ENCODE results near the gene VPS37B.

The VPS37B gene

DNA sequence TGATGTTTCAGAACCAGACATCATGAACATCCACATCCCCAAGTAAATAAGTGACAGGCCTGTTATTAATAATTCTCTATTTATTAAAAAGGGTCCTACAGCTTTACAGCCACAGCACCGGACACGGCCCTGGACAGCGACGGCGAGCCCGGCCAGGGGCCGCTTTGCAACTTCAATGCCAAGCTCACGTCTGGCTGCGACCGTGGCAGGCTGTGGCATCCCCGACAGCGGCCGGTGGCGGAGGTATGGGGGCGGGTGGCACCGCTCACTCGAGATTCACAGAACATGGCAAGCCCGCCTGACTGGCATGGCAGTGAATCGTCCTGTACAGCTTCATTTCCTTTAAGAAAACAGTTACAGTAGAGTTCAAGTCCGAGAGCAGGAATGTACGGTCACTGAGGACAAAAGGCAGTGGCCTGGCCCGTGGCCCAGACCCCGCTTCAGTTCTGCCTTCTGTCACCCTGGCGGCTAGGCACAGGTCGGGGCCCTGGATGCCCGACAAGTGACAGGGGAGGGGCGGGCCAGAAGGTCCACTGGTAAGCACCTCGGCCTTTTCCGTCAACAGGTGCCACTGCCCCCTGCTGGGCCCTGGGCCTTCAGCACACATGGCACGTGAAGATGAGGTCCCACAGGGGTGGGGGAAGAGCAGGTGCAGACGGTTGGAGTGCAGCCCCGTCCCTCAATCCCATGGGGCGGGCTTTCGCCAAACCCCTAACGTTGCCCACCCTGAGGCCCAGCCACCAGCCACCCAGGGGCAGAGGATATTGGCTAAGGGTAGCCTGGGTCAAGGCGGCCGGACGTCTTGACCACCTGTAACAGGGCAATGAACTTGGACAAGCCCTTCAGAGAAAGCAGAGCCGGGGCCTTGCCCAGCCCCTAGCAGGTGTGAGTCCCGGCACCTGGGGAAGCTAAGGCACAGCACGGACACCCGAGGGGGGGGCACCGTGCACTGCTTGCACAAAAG, 30.4 kb downstream of the VPS37B start:
- DNase-seq: no peak

DNA sequence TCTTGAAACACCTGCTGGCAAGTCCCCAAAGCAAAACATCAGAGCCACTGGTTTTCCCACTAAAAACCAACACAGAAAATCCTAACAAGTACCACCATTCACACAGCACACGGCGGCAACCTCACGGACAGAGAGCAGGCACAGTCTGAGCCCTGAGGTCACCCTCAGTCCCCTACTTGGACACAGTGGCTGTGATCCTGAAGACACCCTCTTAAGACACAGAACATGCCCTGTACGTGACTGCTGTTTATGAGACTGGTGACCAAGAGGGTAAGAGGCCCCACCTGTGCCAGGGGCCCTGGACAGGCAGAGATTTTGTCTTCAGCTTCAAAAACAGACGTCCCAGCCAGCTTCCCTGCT, 31.1 kb downstream of the VPS37B start:
- DNase-seq: no peak

DNA sequence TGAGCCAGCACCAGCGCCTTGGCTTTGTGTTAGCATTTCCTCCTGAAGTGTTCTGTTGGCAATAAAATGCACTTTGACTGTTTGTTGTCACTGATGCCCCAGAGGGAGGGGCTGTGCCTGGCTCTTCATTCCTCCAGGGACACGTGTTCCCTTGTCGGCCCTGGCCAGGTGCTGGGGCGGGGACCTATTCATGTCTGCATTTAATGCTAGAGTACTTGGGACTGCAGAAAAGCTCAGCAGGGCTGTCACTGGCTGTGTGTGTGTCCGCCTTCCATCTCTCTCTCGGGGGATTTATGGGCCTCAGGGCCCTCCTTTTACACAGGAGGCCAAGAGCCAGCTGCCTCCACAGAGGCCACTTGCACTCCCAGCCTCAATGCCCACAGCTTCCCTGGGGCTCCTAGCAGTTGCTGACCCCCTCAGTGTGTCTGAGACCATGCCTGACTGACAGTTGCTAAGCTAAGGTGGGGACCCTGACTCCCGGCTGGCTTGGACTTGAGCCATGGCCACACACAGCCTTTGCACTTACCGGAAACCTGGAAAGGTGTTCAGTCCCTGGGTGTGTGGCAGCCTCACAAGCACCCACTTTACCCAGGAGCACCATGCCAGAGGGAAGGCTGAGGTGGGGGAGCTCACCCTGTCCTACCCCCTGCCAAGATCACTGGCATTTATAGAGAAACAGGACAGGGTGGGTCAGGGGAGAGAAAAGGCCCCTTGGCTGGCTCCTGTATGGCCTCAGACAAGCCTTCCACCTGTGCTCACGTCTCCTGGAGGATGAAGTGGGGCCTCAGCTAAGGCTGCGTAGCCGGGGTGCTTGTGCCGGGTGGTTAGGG, 32.8 kb downstream of the VPS37B start:
- DNase-seq: no peak

DNA sequence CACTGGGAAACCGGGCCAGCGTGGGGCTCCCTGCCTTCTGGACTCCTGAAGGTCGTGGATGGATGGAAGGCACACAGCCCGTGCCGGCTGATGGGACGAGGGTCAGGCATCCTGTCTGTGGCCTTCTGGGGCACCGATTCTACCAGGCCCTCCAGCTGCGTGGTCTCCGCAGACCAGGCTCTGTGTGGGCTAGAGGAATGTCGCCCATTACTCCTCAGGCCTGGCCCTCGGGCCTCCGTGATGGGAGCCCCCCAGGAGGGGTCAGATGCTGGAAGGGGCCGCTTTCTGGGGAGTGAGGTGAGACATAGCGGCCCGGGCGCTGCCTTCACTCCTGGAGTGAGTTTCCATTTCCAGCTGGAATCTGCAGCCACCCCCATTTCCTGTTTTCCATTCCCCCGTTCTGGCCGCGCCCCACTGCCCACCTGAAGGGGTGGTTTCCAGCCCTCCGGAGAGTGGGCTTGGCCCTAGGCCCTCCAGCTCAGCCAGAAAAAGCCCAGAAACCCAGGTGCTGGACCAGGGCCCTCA, 33.8 kb downstream of the VPS37B start:
- no peak for DNase-seq

DNA sequence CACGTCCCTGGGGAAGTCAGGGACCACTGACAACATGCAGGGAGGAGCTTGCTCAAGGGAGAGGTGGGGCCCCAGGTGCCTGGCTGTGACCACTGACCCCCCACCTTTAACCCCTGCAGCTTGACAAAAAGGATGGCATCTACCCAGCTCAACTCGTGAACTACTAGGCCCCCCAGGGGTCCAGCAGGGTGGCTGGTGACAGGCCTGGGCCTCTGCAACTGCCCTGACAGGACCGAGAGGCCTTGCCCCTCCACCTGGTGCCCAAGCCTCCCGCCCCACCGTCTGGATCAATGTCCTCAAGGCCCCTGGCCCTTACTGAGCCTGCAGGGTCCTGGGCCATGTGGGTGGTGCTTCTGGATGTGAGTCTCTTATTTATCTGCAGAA, 34.3 kb downstream of the VPS37B start:
- DNase-seq: no peak

DNA sequence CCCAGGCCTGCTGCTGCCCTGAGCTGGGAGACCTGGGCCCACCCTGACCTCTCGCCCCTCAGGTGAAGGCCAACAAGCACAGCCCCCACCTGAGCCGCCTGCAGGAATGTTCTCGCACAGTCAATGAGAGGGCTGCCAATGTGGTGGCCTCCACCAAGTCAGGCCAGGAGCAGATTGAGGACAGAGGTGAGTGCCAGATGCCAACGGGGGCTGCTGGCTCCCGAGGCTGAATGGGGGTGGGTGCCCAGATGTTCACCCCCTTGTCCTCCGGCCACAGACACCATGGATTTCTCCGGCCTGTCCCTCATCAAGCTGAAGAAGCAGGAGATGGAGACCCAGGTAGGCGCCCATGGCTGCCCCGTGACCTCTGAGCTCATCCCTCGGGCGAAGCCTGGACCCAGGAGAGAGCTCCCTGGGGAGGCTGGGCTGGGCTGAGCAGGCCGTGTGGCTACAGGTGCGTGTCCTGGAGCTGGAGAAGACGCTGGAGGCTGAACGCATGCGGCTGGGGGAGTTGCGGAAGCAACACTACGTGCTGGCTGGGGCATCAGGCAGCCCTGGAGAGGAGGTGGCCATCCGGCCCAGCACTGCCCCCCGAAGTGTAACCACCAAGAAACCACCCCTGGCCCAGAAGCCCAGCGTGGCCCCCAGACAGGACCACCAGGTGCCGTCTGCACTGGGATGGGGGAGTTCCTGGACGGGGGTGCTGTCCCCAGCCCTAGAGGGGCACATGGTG, 34.9 kb downstream of the VPS37B start:
- no peak for DNase-seq

DNA sequence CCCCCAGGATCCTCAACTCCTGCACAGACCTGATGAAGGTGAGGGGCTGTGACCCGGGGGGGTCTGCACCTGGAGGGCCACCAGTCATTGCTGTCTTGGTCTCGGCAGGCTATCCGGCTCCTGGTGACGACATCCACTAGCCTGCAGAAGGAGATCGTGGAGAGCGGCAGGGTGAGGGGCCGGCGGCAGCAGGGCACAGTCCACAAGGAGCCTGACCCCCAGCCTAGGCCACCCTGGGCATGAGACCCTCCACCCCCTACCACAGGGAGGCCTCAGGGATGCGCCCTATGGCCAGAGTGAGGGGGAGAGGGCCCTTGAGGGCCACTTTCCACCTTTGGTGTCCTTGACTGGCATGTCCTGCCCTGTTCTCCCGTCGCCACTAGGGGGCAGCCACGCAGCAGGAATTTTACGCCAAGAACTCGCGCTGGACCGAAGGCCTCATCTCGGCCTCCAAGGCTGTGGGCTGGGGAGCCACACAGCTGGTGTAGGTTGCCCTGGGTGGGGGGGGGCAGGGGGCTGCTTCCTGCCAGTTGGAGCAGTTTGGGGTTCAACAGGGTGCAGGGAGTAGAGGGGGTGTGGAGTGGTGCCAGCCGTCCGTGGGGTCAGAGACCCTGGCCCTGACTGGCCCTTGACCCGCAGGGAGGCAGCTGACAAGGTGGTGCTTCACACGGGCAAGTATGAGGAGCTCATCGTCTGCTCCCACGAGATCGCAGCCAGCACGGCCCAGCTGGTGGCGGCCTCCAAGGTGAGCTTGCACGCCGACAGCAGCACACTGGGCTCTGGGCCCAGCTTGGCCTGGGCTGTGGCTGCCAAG, 35.7 kb downstream of the VPS37B start:
- DNase-seq: peak; percentile 85

DNA sequence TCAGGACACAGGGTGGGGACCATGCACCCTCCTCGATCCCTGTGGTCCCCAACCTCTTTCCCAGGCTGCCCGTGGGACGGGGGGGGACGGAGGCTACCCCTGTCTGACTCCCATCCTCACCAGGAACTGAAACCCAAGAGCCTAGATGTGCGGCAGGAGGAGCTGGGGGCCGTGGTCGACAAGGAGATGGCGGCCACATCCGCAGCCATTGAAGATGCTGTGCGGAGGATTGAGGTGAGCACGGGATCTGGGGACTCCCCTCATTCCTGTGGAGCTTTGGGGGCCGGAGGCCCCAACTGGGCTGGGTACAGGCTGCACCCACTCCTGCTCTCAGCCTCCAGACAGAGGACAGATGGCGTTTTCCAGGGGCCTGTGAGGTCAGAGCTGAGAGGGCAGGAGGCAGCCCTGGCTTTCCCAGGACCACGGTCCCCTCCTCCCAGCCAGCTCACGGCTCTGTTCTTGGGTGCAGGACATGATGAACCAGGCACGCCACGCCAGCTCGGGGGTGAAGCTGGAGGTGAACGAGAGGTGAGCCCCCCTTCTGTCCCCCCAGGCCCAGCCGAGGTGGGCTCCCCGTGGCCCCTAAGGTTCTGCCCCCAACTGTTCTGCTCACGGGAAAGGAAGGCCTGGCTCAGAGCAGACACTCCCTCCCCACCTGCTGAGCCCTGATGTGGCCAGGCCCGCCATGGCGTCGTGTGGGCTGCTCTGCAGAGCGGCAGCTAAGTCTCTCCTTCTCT, 36.5 kb downstream of the VPS37B start:
- no peak for DNase-seq

DNA sequence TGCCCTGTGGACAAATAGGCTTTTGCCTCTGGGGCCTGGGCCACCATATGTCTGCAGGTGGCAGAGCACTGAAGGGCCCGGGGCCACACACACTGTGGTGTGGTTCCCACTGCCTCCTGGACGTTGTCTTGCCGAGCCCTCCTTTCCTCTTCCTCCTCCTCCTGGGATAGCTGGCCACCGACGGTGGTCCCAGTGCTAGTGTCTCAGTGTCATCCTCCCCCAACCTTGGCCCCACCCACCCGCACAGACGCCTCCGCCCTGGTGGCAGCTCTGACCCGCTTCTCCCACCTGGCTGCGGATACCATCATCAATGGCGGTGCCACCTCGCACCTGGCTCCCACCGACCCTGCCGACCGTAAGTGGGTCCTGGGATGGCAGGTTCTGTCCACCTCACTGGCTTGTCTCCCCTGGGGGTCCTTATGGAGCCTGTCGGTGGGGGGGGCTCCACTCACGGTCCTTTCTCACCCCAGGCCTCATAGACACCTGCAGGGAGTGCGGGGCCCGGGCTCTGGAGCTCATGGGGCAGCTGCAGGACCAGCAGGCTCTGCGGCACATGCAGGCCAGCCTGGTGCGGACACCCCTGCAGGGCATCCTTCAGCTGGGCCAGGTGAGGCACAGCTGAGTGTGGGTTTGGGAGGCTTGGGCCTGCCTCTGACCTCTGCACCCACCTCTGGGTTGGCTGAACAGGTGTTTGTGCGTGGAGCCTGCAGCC, 37.2 kb downstream of the VPS37B start:
- no peak for DNase-seq

DNA sequence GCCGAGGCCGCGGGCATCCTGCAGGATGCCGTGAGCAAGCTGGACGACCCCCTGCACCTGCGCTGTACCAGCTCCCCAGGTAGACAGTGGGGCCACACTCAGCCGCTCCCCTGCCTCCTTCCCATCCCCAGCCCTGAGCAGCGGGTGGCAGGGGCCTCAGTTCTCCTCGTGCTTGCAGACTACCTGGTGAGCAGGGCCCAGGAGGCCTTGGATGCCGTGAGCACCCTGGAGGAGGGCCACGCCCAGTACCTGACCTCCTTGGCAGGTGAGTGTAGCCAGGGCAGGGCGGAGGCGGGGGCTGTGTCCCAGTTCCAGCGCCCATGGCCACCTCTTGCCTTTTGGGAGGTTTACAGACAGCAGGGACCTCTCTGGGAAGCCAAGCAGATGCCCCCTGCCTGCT, 37.8 kb downstream of the VPS37B start:
- DNase-seq: no peak

DNA sequence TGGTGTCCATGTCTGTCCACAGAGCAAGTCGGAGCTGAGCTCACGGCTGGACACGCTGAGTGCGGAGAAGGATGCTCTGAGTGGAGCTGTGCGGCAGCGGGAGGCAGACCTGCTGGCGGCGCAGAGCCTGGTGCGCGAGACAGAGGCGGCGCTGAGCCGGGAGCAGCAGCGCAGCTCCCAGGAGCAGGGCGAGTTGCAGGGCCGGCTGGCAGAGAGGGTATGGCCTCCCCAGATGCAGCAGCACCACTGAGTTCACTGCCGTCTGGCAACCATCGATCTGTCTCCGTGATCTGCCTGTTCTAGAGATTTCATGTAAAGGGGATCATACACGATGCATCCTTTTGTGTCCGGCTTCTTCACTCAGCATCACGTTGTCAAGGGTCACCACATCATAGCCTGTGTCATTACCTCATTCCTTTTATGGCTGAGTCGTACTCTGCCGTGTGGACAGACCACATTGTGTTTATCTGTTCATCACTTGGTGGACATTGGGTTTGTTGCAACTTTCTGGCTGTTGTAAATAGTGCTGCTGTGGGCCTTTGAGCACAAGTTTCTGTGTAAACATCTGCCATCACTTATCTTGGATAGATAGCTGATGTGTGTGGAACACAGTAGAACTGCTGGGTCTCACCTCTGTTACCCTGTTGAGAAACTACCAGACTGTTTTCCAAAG, 38.8 kb downstream of the VPS37B start:
- DNase-seq: no peak

DNA sequence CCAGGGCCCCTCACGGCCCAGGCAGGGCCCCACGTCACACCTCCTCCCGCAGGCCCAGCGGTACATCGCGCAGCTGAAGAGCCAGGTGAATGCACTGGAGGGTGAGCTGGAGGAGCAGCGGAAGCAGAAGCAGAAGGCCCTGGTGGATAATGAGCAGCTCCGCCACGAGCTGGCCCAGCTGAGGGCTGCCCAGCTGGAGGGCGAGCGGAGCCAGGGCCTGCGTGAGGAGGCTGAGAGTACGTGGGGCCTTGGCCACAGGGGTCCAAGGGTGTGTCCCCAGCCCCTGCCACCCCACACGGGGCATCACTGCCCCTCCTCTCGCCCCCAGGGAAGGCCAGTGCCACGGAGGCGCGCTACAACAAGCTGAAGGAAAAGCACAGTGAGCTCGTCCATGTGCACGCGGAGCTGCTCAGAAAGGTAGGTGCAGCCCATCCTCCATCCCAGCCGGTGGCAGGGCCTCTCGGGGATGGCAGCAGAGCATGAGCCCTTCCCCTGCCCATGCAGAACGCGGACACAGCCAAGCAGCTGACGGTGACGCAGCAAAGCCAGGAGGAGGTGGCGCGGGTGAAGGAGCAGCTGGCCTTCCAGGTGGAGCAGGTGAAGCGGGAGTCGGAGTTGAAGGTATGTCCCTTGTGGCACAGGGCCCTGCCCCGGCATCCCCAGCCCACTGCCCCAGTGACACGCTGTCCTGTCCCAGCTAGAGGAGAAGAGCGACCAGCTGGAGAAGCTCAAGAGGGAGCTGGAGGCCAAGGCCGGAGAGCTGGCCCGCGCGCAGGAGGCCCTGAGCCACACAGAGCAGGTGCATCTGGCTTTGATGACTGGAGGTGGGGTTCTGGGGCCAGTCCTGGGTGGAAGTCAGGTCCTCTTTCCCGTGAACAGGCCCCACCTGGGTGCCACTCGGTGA, 39.7 kb downstream of the VPS37B start:
- DNase-seq: no peak

DNA sequence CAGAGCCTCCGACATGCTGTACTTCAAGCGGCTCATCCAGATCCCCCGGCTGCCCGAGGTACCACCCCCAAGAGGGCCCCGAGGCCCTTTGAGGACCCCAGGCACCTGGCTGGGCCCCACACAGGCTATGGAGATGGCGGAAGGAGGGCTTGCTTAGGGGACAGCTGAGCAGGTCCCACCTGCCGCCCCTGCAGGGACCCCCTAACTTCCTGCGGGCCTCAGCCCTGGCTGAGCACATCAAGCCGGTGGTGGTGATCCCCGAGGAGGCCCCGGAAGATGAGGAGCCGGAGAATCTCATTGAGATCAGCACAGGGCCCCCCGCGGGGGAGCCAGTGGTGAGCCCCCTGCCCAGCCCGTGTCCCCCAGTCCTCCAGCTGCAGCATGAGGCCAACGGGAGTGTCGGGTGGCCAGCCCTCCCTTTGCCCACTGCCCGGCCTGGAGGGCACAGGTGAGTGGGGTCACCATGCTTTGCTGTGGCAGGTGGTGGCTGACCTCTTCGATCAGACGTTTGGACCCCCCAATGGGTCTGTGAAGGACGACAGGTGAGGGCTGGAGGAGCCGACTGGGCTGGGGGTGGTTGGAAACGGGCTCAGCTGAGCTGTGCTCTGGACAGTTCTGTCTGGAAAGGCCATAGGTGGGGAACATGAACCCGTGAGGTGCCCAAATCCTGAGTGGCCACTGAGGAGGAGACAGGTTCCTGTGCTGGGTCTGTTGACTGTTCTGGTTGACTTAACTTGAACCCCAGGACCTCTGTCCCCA, 40.7 kb downstream of the VPS37B start:
- DNase-seq: no peak

DNA sequence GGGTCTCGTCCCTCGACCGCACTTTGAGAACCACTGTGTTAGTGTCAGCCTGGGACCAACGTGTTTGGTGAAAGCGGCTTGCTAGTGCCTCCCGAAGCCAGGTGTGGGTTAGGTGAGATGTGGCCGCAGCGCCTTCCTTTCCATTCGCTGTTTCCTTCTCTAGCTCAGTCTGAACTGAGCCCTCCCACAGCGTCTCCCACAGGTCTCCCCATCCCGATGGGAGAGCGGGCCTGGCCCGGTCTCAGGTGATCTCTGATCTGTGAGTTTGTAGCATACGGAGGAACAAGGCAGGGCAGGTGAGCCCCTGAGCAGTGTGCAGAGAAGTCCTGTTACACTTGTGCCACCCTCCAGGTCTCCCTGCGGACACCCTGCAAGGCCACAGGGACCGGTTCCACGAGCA, 41.4 kb downstream of the VPS37B start:
- DNase-seq: no peak

DNA sequence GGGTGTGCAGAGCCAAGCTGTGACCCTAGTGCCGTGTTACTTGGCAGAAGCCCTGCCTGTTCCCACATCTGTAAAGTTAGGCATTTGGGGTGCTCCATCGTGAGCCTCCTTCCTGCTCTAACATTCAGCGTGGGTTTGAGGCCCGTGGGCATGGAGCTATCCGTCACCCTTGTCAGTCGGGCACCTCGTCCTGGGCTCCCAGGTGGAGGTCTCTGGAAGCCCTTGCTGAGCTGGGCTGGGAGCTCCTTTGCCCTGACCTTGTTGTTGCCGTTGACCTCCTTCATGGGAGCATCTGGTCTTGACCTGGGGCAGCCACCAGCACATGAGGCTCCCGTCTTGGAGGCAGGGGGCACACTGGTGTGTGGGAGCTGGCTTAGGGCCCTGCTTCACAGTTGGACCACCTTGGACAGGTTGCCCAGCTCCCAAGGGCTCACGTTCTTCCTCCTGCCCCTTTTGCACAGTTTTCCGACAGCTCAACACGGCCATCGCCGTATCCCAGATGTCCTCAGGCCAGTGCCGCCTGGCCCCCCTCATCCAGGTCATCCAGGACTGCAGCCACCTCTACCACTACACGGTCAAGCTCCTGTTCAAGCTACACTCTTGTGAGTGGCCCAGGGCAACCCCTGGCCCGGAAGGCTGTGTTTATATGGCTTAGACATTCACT, 42.2 kb downstream of the VPS37B start:
- DNase-seq: no peak

DNA sequence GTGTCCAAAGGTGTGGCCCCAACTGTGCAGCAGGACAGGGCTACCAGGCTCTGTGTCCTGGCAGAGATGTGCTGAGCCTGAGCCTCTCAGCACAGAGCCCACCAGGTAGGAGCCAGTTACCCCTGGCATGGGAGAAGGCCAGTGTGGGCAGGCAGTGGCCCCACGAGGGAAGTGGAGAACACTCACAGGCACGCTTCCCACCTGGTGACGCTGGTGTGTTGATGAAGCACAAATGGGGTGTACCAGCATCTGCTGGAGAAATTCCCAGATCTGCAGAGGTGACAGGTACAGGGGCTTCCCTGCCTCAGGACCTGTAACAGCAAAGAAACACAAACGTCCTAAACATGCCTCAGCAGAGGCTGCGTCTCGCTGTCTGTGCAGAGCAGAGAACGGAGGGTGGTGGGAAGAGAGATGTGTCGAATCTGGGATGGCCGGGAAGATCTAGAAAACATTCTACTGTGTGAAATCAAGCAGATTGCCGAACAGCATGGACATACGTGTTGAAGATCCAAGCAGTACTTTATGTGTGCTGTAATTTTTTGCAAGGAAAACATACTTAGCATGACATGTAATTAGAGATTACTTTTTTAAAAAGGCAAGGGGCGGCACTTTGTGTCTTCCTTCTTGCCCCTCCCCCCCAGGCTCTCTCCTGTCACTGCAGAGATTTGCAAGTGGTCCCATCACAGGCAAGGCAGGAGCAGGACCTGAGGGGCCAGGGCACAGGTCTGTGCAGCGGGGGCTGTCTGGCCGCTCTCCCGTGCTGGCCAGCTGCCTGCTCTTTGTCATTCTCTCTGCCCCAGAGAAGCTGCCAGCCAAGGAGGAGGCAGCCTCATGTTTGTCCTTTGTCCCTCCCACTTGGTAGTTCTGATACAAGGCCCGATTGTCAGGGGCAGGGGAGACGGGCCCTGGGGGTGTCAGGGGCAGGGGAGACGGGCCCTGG, 43.3 kb downstream of the VPS37B start:
- DNase-seq: no peak

DNA sequence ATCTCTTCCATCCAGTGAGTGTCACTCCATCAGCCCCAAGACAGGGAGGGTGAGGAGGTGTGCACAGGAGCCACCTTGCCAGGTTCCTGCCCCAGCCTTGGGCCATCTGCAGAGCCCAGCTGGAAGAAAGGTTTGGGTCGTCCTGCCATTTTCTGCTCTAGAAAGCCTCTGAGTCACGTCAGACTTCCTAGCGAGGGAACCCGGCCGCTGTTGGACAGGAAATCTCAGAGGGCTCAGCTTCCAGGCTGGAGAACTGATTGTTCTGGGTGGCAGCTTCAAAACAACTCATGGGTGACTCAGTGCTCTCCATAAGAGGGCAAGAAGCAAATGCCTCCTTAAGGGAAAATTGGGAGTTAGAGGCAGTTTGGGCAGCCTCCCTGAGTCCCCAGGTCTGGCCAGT, 44.1 kb downstream of the VPS37B start:
- no peak for DNase-seq

All from RPMI8226 (cell line).